ENCODE measurements around the gene HEG1. TPM values are rescaled to one million over a fixed set of nuclear protein-coding genes. Genes with fewer than 3 reads are reported as not detected.

HEG1 gene
- total and polyA plus RNA-seq, 2 of the 8 experiments (the other 6 are each of a cell fraction or from before 2014, with no cell fraction given) = 5.3 to 9.7 TPM

GRCh38 chr3:124918524-124918923 is 137.3 kb downstream of the HEG1 start:
- Histone ChIP-seq H4K20me1 (replicated peaks in 1 of 2; ENCODE audit: control insufficient read depth in 1 of 2, insufficient read depth in 2 of 2, low read length in 2 of 2) (no peaks in the 10 kb centered on the region), H4K5ac (ENCODE audit: insufficient read length, low read depth, low read length) (no peak overlapping the region), H4K91ac (replicated peaks; ENCODE audit: insufficient read length, low read length) (no peak overlapping the region), H2BK5ac (ENCODE audit: low read depth, low read length) (no peak overlapping the region), H3K14ac (ENCODE audit: insufficient read length) (no peak overlapping the region), H3K9me3 (ENCODE audit: insufficient read depth in 2 of 2, low read depth in 1 of 2, low read length in 1 of 2) (no peaks in the 10 kb centered on the region), H2BK120ac (replicated peaks; ENCODE audit: low read depth, low read length) (no peak overlapping the region), H3K79me2 (ENCODE audit: control insufficient read depth in 1 of 2, insufficient read depth in 2 of 2, low read length in 2 of 2) (no peaks in the 10 kb centered on the region), H3K56ac (replicated peaks; ENCODE audit: insufficient read length, low read depth, low read length) (no peak overlapping the region), H2AFZ (ENCODE audit: low read length) (no peak overlapping the region), H3K4me1 (replicated peaks in 1 of 4; ENCODE audit: control insufficient read depth in 3 of 4, insufficient read depth in 4 of 4, low read length in 3 of 4) (no peaks in the 10 kb centered on the region), H2BK20ac (ENCODE audit: low read length) (no peak overlapping the region), H3K27ac (ENCODE audit: low read depth, low read length) (no peak overlapping the region), H3K36me3 (ENCODE audit: control insufficient read depth in 2 of 4, insufficient read depth in 4 of 4, low read length in 3 of 4) (no peaks in the 10 kb centered on the region), H3K79me1 (ENCODE audit: low read depth, low read length) (no peaks in the 10 kb centered on the region), H3K18ac (ENCODE audit: extremely low read depth, low read length) (no peak overlapping the region), H2AK5ac (ENCODE audit: low read depth, low read length) (no peak overlapping the region), H3K4me3 (ENCODE audit: extremely low read depth in 1 of 4, insufficient read depth in 2 of 4, low read depth in 3 of 4, low read length in 4 of 4) (no peak overlapping the region), H4K8ac (ENCODE audit: extremely low read depth, insufficient read depth, low read length) (no peak overlapping the region), H3K23me2 (ENCODE audit: low read depth, low read length) (no peaks in the 10 kb centered on the region), H3K27me3 (replicated peaks in 1 of 4; ENCODE audit: control insufficient read depth in 3 of 4, extremely low read depth in 1 of 4, insufficient read depth in 3 of 4, low read length in 3 of 4) (no peaks in the 10 kb centered on the region; a peak in 1 of 7 replicates), H3K4me2 (ENCODE audit: insufficient read depth in 1 of 2, low read depth in 2 of 2, low read length in 2 of 2) (no peak overlapping the region), H3K23ac (ENCODE audit: insufficient read length) (no peak overlapping the region), H2BK15ac (ENCODE audit: low read length) (no peak overlapping the region), H2BK12ac (ENCODE audit: low read depth, low read length) (no peak overlapping the region), H3K9ac (replicated peaks in 1 of 4; ENCODE audit: extremely low read depth in 1 of 4, low read depth in 3 of 4, low read length in 3 of 4) (no peak overlapping the region), H3K4ac (replicated peaks; ENCODE audit: insufficient read length, low read depth, low read length) (no peak overlapping the region)
- FAIRE-seq (no peak), DNase-seq (ENCODE audit: low read depth in 1 of 2, low spot score in 2 of 2) (no peak)
- no peak for TF ChIP-seq ATF2 (IDR thresholded peaks at IDR 0.05; ENCODE audit: low read length)
- no peak for TF ChIP-seq RBBP5 (IDR thresholded peaks at IDR 0.05; ENCODE audit: borderline replicate concordance, low read depth, low read length)
- no peak for TF ChIP-seq NANOG (IDR thresholded peaks at IDR 0.05; ENCODE audit: insufficient read depth, low read depth, low read length, poor library complexity, severe bottlenecking)
- no peak for TF ChIP-seq RXRA (IDR thresholded peaks at IDR 0.05; ENCODE audit: insufficient read depth, low read depth, low read length)
- TF ChIP-seq EZH2 (IDR thresholded peaks at IDR 0.05; ENCODE audit: low read depth, low read length, severe bottlenecking) = no peak
- no peak for TF ChIP-seq POLR2A (IDR thresholded peaks at IDR 0.05; ENCODE audit: control extremely low read depth in 1 of 2, low read depth in 2 of 2, low read length in 2 of 2)
- 88% methylated on average over 2 of the region's 2 CpGs; no CpG with 5 or more reads in 1 of the 2 experiments for WGBS, 2 experiments (ENCODE audit: extremely low coverage in 1 of 2, insufficient coverage in 1 of 2, insufficient read length in 1 of 2, insufficient replicate concordance in 2 of 2, low coverage in 1 of 2, low lambda C conversion rate in 2 of 2, missing lambda C conversion rate in 1 of 2)
- ChIA-PET POLR2A (ENCODE audit: partially characterized antibody) (interaction anchor here (0.6 to 0.7 kb wide), 2 partner anchors 12 to 114 kb away, joined by 3 read pairs; no protein-coding TSS in a partner anchor), CTCF (ENCODE audit: partially characterized antibody) (interaction anchor here (1.0 to 2.3 kb wide), 4 partner anchors 10 to 158 kb away, joined by 3 to 5 read pairs (median 4); no protein-coding TSS in a partner anchor)

Data from H1 (cell line).